C4-2B (cell line): ENCODE measurements around the gene NECAB2.

ENCODE experiments used
- H3K27ac ChIP-seq: fragments of 450-650 bp; 2 replicates; pipeline ENCODE4 v1.5.1; 2017
- CTCF ChIP-seq: fragments of 450-650 bp; conservative IDR thresholded peaks from 2 replicates; pipeline ENCODE4 v1.5.1; 2017; ENCODE audit warnings: mild to moderate bottlenecking
- ZFX ChIP-seq: fragments of 450-650 bp; IDR thresholded peaks from 2 replicates; pipeline ENCODE4 v1.6.1; 2017

The NECAB2 gene

GRCh38 chr16:83977056-83977815 is 9.2 kb downstream of the NECAB2 start:
- H3K27ac ChIP-seq = no peak overlapping the region

GRCh38 chr16:83978401-83978904 is 10.4 kb downstream of the NECAB2 start:
- no peak overlapping the region for H3K27ac ChIP-seq
- no peak for TF ChIP-seq CTCF
- no peak for TF ChIP-seq ZFX

More at GRCh38 chr16:83977056-83977815, 9.2 kb downstream of the NECAB2 start:
- TF ChIP-seq ZFX (no peak), CTCF (no peak)

GRCh38 chr16:83979441-83979840 is 11.4 kb downstream of the NECAB2 start:
- TF ChIP-seq ZFX (no peak), CTCF (no peak)
- no peak overlapping the region for H3K27ac ChIP-seq

- TF ChIP-seq CTCF = no peak
- TF ChIP-seq ZFX = no peak
Measured at GRCh38 chr16:83980794-83981193, 12.8 kb downstream of the NECAB2 start.

GRCh38 chr16:83981799-83982198 is 13.8 kb downstream of the NECAB2 start:
- H3K27ac ChIP-seq = no peak overlapping the region
- TF ChIP-seq ZFX (no peak), CTCF (no peak)

More at GRCh38 chr16:83980794-83981193, 12.8 kb downstream of the NECAB2 start:
- no peak overlapping the region for H3K27ac ChIP-seq

- no peak for TF ChIP-seq ZFX
- no peak for TF ChIP-seq CTCF
Measured at GRCh38 chr16:83983491-83983890, 15.4 kb downstream of the NECAB2 start.

GRCh38 chr16:83989300-83989699 is 21.3 kb downstream of the NECAB2 start:
- TF ChIP-seq ZFX = no peak
- TF ChIP-seq CTCF = no peak
- no peak overlapping the region for H3K27ac ChIP-seq

More at GRCh38 chr16:83983491-83983890, 15.4 kb downstream of the NECAB2 start:
- no peak overlapping the region for H3K27ac ChIP-seq
